Pulmonary artery endothelial cell (primary cell): ENCODE measurements around the gene KLB. TPM values are rescaled to one million over a fixed set of nuclear protein-coding genes. Genes with fewer than 3 reads are reported as not detected.
A peak's percentile ranks its signal among the peaks of the same experiment; 100 is the strongest.

Experiments used
- DNase-seq: peaks from one replicate; pipeline ENCODE4 v3.0.0-alpha.2; 2011; ENCODE audit warnings: low read depth, low spot score
- total RNA-seq: library from RNA; depleted of rRNA; stranded (reverse); fragments of >200 nt; gene quantifications from 2 replicates; pipeline ENCODE4 v1.2.3, GENCODE V29; 2014

KLB gene
- total RNA-seq, 1 donor from 2014 or later, result not detected

DNA sequence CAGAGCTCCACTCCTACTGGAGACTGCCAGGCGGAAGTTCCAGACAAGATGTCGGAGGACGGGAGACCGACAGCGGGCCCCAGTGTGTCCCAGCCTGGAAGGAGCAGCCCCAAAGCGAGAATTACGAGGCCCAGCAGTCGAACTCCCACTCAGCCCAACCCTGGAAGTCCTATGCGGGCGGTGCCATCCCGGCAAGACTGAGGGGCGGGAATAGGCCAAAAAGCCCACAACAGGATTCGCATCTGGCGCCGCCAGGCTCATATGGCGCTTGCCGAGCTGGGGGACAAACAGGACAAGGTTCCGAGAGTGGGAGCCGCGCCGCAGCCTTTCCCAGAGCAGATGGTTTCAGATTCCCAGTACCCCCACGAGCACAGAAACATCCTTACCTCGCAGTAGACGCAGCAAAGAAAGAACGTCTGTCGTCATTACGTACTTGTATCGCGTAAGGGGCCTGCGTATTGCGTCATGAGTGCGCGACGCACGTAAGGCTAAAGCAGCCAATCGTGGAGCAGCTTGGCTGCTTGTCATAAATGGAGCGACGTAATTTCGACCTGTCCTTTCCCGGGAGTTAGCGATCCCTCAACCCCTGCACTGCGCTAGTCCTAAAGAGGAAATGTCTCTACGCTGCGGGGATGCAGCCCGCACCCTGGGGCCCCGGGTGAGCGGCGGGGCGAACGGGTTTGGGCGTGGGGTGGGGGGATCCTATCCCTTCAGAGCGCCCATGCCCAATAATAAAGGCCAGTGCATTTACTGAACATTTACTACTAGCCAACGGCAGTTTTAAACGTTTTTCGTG is 52.0 kb downstream of the KLB start, which contains the start of the genes LIAS and RPL9:
LIAS (plus strand) TSS at position 552 of the 796 bp plus-strand sequence; CDS start at position 614, 62 bp downstream.
RPL9 (minus strand) TSS at position 418 of the 796 bp plus-strand sequence. CDS start 483 bp downstream, outside the sequence.
- DNase-seq, result peak; percentile 98

DNA sequence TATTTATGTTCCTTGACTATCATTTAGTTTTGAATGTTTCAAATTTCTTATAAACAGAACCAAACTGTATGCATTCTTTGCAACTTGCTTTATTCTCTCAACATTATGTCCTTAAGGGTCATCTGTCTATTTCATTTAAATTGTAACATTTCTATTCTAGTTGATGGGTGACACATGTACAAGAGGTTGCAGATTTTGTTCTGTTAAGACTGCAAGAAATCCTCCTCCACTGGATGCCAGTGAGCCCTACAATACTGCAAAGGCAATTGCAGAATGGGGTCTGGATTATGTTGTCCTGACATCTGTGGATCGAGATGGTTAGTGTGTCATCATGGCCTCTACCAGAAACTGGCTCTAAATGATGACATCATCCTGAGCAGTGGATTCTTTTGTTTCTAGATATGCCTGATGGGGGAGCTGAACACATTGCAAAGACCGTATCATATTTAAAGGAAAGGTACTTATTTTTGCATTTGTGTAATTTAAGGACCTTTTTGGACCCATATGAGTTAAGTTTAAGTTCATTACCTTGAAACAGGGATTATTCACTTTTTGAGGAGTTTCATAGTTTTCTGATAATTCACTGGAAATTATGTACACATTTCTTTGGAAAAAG is 58.3 kb downstream of the KLB start:
- DNase-seq, result no peak

DNA sequence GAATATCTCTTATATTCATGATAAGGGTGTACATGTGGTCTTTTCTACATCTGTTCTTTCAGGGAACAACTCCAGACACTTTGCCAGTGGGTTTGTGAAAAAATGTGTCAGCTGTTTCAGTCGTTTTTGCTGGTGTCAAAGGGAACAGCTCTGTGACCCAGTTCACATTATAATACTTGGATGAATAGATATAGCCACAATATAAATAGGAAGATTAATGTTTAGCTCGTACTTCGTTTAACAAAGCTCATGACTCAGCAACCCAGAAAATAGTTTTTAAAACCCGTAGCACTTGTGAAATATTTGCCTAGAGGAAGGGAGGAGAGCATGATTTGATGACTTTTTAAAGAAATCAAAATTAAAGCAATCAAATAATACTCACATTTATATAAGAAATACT is 60.0 kb downstream of the KLB start:
- no peak for DNase-seq

DNA sequence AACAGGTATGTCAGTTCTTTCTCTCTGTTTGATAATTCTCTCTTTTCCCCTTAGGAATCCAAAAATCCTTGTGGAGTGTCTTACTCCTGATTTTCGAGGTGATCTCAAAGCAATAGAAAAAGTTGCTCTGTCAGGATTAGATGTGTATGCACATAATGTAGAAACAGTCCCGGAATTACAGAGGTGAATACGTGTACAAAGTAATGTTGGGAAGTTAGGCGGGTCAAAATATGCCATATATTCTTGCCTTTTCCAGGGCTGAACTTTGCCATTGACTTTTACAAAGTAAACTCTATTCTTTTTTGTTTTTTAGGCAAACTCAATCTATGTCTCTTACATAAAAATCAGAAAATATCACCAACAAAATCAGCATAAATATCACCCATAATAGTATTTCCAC is 60.7 kb downstream of the KLB start:
- DNase-seq, result no peak

DNA sequence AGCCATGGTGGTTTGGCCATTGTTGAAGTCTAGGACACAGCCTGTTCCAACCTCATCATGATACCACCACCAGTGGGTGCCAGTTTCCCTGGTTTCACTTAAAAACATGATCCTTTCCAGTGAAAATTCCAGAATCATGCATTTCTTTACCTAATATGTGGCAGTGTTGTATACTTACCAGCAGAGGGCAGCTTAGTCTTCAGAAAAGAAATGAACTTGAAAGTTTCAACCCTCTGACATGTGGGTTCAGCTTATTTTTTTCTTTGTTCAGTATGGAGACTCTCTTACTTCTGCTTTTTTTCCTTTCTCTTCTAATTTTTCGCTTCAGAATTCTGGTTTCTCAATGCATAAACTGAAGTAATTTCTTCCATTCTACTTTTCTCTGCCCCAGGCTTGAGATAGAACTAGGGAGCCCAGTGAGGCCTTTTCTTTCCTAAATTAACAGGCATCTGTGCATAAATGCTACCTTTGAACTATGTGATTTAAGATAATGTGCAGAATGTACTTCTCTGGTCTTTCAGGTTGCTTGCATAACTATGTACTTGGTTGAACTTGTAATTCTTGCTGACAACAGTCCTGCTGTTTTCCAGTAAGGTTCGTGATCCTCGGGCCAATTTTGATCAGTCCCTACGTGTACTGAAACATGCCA is 62.8 kb downstream of the KLB start:
- peak; percentile 75 for DNase-seq

DNA sequence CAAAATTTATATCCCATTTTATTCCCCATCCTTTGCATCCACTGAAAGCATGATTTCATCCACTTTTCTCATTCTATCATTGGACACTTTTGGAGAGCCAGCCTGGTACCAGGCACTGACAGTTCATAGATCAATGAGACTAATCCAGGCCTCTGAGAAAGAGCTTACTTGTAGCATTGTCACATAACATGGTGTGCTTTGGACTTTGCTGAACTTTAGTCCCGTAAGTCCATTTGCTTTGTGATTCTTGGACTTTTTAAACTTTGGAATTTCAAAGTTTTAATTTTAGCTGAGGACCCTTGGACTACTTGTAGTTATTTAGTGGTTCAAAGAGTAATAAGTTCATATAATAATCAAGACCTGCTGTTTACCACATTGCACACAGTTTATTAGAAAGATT is 63.7 kb downstream of the KLB start:
- no peak for DNase-seq

DNA sequence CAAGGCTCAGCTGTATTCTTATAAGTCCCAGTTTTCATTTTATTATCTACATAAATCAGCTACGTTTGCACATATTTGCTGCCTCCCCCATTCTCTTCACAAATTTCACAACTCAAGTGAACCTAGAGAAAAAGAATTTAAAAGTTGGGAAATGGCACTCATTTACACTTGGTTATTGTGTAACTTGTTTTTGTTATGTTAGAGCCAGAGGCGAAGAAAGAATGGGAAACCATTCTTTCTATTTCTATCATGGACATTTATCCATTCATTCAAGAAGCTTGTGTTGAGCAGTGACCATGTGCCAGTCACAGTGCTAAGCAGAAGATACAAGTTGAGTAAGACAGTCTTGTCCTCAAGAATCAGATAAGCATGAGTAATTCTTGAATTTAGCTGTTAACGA is 65.7 kb downstream of the KLB start:
- no peak for DNase-seq

DNA sequence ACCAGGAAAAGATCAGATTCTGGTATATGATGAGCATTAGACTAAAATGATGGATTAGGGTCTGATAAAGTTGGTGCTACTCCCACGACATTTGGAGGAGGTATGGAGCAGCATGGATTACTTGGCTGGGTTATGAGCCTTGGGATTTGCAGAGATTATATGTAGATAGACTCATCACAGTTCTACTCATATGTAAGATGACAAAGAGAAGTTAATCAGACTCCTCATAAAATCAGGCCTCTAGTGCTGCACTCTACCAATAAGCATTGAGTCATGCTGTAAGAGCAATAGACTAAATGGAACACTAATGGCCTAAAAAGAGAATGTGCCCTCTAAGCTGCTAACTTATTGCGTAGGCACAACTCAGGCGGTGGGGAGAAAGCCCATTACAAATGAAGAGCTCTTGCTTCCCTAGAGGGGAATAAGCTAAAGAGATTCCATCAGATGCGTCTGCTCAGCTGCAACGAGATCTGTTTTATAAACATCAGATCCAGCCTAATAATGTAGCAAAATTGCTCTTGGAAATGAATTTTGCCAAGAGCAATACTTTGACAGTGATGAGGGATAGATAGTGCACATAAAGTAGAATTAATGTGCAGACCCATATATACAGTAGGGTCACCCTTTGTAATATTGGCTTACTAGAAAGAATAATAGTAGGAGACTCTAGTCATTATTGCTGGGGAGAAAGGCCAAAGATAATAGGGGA is 69.6 kb downstream of the KLB start:
- no peak for DNase-seq

DNA sequence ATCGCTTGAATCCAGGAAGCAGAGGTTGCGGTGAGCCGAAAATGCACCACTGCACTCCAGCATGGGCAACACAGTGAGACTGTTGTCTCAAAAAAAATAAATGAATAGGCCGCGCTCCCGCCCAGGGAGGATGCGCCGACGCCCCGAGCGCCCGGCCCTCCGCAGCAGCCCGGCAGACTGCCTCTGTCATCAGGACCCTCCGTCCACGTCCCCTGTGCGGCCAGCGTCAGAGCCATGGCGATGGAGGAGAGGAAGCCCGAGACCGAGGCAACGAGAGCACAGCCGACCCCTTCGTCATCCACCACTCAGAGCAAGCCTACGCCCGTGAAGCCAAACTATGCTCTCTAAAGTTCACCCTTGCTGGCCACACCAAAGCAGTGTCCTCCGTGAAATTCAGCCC is 73.5 kb downstream of the KLB start:
- no peak for DNase-seq

DNA sequence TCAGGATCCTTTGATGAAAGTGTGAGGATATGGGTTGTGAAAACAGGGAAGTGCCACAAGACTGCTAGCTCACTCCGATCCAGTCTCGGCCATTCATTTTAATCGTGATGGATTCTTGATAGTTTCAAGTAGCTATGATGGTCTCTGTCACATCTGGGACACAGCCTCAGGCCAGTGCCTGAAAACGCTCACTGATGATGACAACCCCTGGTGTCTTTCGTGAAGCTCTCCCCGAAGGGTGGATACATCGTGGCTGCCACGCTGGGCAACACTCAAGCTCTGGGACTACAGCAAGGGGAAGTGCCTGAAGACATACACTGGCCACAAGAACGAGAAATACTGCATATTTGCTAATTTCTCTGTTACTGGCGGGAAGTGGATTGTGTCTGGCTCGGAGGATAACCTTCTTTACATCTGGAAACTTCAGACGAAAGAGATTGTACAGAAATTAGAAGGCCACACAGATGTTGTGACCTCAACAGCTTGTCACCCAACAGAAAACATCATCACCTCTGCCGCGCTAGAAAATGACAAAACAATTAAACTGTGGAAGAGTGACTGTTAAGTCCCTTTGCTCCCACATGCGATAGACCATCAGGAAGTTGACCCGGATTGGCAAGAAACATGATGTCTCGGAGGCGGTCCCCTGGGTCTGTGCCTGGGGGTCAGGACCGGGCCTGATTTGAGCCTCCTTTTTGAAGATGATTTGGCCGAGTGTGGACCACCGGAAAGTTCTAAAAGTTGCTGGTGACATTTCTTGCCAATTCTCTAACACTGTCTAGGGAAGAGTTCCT is 74.4 kb downstream of the KLB start:
- DNase-seq, result no peak

DNA sequence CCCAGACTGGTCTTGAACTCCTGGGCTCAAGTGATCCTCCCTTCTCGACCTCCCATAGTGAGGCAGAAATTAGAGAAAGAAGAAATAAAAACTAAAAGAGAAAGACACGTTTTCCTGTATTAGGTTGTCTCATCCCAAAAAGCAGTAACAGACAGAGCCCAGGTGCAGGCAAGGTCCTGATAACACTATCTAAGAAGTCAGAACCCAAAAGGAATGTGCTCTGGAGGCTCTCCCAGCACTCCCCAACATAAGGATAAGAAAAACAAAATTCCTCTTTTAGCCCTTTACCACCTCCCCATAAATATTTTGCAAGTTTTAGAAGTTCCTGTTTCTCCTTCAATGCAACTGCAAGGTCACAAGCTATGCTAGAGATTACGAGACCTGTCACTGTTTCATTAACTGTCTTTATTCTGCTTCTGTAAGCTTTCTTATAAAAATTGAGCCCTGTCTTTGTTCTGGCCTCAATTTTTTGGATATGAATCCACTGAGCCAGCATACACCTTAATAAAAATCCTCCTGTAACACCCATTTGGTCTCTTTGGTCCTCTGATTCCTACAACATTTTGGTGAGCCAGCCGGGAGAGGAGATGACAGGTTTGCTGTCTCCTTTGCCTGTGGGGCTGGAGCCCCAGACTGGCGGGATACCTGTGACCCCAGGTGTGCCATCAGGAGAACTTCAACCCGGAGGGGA is 78.0 kb downstream of the KLB start:
- no peak for DNase-seq

DNA sequence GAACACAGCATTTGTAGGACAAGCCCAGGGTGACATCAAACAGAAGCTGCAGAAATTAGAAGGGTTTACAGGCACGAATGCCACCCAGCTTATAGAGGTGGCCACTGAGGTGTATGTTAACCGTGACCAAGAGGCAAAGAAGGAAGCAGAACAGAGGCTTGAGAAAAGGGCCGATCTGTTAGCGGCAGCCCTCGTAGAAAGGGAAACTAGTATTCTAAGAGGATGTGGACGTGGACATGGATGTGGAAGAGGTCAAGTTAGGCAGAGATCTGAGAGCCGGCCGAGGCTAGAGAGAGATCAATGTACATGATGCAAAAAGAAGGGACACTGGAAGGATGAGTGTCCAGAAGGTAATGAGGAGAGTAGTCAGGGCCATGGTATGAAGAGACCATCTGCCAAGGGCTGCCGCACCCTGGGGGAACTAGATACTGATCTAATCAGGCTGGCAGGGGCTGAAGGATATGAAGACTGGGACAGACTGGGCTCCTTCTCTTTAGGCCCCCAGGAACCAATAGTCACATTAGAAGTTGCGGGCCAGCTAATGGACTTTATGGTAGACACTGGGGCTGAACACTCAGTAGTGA is 79.6 kb downstream of the KLB start:
- DNase-seq, result no peak

DNA sequence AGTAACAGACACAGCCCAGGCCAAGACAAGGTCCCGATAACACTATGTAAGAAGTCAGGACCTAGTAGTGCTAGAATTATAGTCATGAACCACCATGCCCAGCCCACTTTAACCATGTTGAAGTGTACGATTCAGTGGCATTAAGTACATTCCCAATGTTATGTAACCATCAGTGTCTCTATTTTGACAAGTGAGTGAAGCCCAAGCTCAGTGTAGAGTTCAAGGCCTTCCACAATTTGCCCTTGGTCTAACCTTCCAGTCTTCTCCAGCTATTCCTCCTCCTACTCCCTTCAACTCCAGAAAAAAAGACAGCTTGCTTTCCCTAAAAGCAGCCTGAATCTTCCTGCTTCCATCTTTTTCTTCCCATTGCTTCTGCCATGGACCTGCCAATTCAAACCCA is 83.6 kb downstream of the KLB start:
- DNase-seq, result no peak

DNA sequence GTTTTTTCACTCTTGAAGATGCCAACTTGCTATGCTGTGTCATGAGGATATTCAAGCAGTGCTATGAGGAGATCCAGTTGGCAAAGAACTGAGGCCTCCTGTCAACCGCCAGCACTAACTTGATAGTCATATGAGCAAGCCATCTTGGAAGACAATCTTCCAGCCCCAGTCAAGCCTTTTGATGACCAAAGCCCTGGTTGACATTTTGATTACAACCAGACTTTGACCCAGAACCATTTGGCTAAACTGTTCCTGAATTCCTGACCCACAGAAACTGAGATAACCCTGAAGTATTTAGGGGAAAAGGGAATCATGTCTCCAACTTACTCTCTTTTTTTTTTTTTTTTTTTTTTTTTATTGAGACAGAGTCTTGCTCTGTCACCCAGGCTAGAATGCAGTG is 87.6 kb downstream of the KLB start:
- DNase-seq, result no peak

DNA sequence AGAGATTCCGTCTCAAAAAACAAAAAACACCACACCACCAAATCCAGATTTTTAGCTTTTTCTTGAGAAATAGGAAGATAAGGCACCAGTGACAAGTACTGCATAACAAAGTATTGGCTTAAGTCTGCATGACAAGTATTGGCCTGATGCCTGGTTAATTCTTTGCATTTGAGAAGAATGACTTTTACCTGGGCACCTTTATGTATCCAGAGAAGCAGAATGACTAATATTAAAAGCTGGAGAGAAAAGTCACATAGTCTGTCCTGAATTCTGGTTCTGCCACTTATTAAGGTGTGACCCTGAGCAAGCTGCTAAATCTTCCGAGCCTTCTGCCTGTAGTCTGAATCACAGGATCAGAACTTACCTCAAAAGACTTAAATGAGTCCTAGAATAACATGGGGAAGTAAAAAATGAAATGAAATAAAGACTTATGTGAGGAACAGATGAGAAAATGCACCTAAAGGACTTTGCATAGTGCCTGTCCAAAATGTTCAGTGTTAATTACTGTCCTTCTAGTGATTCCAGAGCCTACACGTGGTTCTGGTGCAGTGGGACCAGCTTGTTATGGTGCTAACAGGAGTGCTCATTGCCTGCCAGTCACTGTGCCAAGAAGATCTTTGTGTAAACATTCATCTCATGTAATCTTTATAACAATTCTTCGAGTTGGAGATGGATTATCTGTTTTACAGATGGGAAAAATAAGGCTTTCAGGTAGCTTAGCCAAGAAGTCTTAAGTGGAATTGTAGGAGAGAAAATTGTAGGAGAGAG is 88.9 kb downstream of the KLB start:
- DNase-seq, result no peak

DNA sequence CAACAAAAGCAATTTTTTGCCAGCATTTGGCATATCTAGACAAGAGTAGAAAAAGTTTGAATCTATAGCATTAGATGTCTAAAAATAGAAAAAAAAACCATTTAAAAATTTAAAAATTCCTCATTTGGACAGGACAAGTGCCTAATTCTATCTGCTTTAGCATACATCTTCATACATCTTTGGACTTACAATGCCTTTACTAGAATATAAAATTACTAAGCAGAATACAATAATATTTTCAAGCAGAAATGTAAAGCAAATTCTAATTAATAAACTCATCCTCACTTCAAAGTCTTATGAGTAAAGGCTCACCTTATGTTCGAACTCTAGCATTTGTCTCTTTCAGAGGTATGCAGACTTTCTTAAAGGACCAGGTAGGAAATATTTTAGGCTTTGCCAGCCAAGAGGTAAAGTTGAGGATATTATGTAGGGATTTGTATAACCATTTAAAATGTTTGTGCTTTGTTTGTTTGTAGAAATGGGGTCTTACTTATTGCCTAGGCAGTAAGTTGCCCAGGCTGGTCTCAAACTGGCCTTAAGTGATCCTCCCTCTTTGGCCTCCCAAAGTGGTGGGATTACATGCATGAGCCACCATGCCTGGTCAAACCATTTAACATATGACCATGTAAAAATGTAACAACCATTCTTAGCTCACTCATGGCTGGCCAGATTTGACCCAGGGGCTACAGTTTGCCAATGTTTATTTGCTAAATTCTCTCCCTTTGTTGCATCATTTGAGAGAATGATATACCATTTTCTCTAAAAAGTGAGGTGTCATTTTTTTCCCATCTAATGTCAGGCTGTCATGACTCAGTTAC is 91.4 kb downstream of the KLB start:
- DNase-seq, result no peak

DNA sequence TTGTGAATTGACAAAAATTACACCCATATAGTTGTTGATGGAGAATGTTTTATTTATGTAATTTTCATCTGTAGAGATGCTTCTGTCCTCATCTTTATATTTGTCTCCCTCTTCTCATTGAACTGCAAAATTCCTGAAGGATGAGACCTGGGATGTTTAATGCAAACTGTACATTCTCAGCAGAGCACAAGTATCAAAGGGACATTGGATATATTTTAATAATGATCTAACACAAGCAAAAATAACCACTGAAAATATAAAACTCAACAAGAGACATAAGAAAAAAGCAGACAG is 91.9 kb downstream of the KLB start:
- DNase-seq, result no peak
